Measurements from ENCODE around the gene ATF6.
A peak's percentile ranks its signal among the peaks of the same experiment; 100 is the strongest.
"Not testable (repeated sequence)": the region's sequence is repeated elsewhere in the genome, so short reads cannot be mapped to it uniquely, and the experiment has no call there.

The ATF6 gene

GRCh38 chr1:161766102-161766981 is at the start of gene ATF6:
Gene ATF6 (plus strand): TSS chr1:161766320. CDS start chr1:161766361, 41 bp downstream.
- peak; percentile 55 to 59 for DNase-seq (ENCODE audit: extremely low read depth in 1 of 2, low read depth in 1 of 2)

GRCh38 chr1:161718559-161719324 is 47.4 kb upstream of the ATF6 start:
- DNase-seq (ENCODE audit: extremely low read depth in 1 of 2, low read depth in 1 of 2): no peak

- DNase-seq (ENCODE audit: extremely low read depth in 1 of 2, low read depth in 1 of 2): no peak
Observed at GRCh38 chr1:161719325-161719611, 46.9 kb upstream of the ATF6 start.

GRCh38 chr1:161720422-161720821 is 45.7 kb upstream of the ATF6 start:
- no peak for DNase-seq (ENCODE audit: extremely low read depth in 1 of 2, low read depth in 1 of 2)

- no peak for DNase-seq (ENCODE audit: extremely low read depth in 1 of 2, low read depth in 1 of 2)
Observed at GRCh38 chr1:161720956-161721737, 45.0 kb upstream of the ATF6 start, which contains the start of gene FCRLB. Gene FCRLB (plus strand): TSS chr1:161721544. CDS start chr1:161722673, 1,129 bp downstream.

- DNase-seq (ENCODE audit: extremely low read depth in 1 of 2, low read depth in 1 of 2): no peak
Observed at GRCh38 chr1:161721738-161722343, 44.3 kb upstream of the ATF6 start.

- no peak for DNase-seq (ENCODE audit: extremely low read depth in 1 of 2, low read depth in 1 of 2)
Observed at GRCh38 chr1:161722406-161722805, 43.7 kb upstream of the ATF6 start.

GRCh38 chr1:161723459-161724141 is 42.5 kb upstream of the ATF6 start:
- no peak for DNase-seq (ENCODE audit: extremely low read depth in 1 of 2, low read depth in 1 of 2)

- not testable (repeated sequence) for DNase-seq (ENCODE audit: extremely low read depth in 1 of 2, low read depth in 1 of 2)
Observed at GRCh38 chr1:161725258-161725907, 40.7 kb upstream of the ATF6 start.

- peak in 1 of 2 donors; percentile 14 for DNase-seq (ENCODE audit: extremely low read depth in 1 of 2, low read depth in 1 of 2)
Observed at GRCh38 chr1:161725908-161726472, 40.1 kb upstream of the ATF6 start.

GRCh38 chr1:161726473-161727255 is 39.5 kb upstream of the ATF6 start:
- DNase-seq (ENCODE audit: extremely low read depth in 1 of 2, low read depth in 1 of 2): peak in 1 of 2 donors; percentile 56

GRCh38 chr1:161727256-161727924 is 38.7 kb upstream of the ATF6 start:
- no peak for DNase-seq (ENCODE audit: extremely low read depth in 1 of 2, low read depth in 1 of 2)

- DNase-seq (ENCODE audit: extremely low read depth in 1 of 2, low read depth in 1 of 2): no peak
Observed at GRCh38 chr1:161728376-161729226, 37.5 kb upstream of the ATF6 start.

GRCh38 chr1:161730050-161730564 is 36.0 kb upstream of the ATF6 start:
- DNase-seq (ENCODE audit: extremely low read depth in 1 of 2, low read depth in 1 of 2): no peak

- no peak for DNase-seq (ENCODE audit: extremely low read depth in 1 of 2, low read depth in 1 of 2)
Observed at GRCh38 chr1:161731241-161731640, 34.9 kb upstream of the ATF6 start.

- DNase-seq (ENCODE audit: extremely low read depth in 1 of 2, low read depth in 1 of 2): no peak
Observed at GRCh38 chr1:161731981-161732718, 34.0 kb upstream of the ATF6 start.
